ENCODE measurements around the gene PPP6R3.
A peak's percentile ranks its signal among the peaks of the same experiment; 100 is the strongest.
"Not testable (repeated sequence)": the region's sequence is repeated elsewhere in the genome, so short reads cannot be mapped to it uniquely, and the experiment has no call there.

Gene PPP6R3

DNA sequence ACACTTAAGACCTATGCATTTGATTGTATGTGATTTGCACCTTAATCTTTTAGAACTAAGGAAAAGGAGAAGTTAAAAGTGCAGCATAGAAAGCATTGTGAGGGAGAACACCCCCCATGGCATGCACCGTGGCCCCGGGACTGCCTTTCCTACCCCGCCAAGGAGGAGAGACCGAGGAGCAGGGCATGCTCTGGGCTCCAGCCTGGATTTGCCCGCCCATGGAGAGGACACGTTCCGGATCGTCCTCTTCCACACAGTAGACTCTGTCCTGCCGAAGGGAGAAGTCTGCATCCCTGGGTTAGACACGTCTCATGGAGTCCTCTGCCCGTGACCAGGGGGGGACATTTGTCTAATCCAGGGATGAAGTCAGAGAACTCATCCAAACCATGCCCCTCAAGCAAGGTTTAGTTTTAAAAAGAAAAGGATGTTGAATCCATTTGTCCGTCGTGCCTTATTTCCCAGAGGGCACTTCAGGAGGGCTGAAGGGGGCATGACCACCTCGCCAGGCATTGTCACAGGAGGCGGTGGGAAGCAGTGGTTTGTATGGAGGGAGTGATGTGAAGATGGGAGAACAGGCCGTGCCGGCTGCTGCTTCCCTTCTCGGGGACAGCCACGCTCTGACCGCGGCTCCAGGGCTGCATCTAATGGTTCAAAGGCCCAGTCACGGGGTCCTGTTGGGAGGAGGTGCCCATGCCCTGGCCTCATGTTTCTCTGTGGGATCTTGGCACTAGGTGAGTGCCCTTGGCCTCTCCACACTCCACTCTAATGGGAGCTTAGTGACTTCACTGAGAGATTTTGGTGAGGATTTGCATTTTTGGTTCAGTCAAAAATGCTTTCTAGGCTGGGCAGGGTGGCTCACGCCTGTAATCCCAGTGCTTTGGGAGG lies 157.6 kb downstream of the PPP6R3 start:
- DNase-seq: no peak

DNA sequence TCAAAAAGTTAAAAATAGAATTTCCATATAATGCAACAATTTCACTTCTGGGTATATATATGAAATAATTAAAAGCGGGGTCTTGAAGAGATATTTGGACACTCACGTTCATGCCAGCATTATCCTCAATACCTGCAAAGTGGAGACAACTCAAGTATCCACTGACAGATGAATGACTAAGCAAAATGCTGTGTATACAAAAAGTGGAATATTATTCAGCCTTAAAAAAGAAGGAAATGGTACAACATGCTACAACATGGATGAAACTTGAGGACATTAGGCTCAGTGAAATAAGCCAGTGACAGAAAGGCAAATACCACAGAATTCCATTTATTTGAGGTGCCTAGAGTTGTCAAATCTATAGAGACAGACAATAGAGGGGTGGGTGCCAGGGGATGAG lies 161.3 kb downstream of the PPP6R3 start:
- DNase-seq: no peak

DNA sequence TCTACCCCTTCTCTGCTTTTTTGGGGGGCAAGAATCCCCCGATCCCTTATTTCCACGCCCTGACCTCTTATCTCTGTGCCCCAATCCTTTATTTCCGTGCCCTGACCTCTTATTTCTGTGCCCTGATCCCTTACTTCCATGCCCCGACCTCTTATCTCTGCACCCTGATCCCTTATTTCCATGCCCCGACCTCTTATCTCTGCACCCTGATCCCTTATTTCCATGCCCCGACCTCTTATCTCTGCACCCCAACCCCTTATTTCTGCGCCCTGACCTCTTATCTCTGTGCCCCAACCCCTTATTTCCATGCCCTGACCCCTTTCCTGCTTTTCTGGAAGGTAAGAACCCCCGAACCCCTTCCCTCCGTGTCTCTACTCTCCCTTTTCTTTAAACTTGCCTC lies 163.2 kb downstream of the PPP6R3 start:
- not testable (repeated sequence) for DNase-seq

DNA sequence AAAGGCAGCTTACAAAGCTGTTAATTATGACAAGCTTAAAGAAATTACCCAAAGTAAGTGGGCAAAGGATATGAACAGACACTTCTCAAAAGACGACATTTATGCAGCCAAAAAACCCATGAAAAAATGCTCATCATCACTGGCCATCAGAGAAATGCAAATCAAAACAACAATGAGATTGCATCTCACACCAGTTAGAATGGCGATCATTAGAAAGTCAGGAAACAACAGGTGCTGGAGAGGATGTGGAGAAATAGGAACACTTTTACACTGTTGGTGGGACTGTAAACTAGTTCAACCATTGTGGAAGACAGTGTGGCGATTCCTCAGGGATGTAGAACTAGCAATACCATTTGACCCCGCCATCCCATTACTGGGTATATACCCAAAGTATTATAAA lies 164.5 kb downstream of the PPP6R3 start:
- DNase-seq: not testable (repeated sequence)

DNA sequence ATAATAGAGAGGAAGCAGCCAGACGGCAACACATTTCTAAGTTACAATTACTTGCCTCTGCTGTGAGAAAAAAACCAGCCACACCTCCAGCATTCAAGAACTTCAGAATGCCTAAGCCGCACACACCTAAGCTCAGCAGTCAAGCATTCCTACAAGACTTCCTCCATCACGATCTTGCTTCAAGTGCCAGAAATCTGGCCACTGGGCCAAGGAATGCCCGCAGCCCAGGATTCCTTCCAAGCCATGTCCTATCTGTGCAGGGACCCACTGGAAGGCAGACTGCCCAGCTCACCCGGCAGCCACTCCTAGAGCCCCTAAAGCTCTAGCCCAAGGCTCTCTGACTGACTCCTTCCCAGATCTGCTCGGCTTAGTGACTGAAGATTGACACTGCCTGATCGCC lies 165.7 kb downstream of the PPP6R3 start:
- DNase-seq: not testable (repeated sequence)

DNA sequence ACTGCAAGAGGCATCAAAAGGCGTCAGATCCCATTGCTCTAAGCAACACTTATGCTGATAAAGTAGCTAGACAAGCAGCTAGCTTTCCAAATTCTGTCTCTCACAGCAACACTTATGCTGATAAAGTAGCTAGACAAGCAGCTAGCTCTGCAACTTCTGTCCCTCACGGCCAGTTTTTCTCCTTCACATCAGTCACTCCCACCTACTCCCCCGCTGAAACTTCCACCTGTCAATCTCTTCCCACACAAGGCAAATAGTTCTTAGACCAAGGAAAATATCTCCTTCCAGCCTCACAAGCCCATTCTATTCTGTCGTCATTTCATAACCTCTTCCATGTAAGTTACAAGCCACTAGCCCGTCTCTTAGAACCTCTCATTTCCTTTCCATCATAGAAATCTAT lies 168.3 kb downstream of the PPP6R3 start:
- DNase-seq: not testable (repeated sequence)

DNA sequence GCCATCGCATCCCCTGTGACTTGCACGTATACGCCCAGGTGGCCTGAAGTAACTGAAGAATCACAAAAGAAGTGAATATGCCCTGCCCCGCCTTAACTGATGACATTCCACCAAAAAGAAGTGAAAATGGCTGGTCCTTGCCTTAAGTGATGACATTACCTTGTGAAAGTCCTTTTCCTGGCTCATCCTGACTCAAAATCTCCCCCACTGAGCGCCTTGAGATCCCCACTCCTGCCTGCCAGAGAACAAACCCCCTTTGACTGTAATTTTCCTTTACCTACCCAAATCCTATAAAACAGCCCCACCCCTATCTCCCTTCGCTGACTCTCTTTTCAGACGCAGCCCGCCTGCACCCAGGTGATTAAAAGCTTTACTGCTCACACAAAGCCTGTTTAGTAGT lies 171.8 kb downstream of the PPP6R3 start:
- DNase-seq: not testable (repeated sequence)

DNA sequence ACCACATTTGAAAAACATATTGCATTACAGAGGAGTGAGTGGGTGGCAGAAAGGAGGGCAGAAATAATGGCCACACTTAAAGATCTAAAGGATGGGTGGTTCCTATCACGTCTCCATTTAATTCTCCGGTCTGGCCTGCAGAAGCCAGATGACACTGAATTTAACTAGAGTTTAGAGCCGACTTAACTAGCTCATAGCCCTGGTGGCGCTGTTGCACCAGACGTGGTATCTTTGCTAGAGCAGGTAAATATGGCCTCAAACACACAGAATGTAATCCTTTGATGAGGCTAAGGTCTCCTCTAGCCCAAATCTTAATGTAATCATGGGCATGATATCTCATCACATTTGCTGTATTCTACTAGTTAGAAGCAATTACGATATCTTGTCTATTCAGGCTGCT lies 172.2 kb downstream of the PPP6R3 start:
- peak; percentile 58 for DNase-seq

DNA sequence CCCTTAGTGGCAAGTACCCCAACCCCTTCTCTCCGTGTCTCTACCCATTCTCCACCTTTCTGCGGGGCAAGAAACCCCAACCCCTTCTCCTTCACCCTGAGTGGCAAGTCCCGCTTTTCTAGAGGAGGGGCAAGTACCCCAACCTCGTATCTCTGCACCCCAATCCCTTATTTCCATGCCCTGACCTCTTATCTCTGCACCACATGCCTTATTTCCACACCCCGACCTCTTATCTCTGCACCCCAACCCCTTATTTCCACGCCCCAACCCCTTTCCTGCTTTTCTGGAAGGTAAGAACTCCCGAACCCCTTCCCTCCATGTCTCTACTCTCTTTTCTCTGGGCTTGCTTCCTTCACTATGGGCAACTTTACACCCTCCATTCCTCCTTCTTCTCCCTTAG lies 174.1 kb downstream of the PPP6R3 start:
- DNase-seq: not testable (repeated sequence)

DNA sequence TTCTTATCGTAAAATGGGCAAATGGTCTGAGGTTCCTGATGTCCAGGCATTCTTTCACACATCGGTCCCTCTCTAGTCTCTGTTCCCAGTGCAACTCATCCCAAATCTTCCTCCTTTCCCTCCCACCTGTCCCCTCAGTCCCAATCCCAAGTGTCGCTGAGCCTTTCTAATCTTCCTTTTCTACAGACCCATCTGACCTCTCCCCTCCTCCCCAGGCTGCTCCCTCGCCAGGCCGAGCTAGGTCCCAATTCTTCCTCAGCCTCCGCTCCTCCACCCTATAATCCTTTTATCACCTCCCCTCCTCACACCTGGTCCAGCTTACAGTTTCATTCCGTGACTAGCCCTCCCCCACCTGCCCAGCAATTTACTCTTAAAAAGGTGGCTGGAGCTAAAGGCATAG lies 174.6 kb downstream of the PPP6R3 start:
- not testable (repeated sequence) for DNase-seq

DNA sequence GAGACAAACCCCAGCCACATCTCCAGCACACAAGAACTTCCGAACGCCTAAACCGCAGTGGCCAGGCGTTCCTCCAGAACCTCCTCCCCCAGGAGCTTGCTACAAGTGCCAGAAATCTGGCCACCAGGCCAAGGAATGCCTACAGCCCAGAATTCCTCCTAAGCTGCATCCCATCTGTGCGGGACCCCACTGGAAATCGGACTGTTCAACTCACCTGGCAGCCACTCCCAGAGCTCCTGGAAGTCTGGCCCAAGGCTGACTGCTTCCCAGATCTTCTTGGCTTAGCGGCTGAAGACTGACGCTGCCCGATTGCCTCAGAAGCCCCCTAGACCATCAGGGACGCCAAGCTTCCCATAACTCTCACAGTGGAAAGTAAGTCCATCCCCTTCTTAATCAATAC lies 175.3 kb downstream of the PPP6R3 start:
- DNase-seq: not testable (repeated sequence)

DNA sequence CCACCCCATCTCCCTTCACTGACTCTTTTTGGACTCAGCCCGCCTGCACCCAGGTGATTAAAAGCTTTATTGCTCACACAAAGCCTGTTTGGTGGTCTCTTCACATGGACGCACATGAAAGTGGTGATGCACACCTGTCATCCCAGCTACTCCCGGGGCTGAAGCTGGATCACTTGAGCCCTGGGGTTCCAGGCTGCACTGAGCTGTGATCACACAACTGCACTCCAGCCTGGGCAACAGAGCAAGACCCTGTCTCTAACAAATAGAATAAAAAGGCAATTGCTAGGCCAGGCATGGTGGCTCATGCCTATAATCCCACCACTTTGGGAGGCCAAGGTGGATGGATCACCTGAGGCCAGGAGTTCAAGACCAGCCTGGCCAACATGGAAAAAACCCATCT lies 178.8 kb downstream of the PPP6R3 start:
- not testable (repeated sequence) for DNase-seq

DNA sequence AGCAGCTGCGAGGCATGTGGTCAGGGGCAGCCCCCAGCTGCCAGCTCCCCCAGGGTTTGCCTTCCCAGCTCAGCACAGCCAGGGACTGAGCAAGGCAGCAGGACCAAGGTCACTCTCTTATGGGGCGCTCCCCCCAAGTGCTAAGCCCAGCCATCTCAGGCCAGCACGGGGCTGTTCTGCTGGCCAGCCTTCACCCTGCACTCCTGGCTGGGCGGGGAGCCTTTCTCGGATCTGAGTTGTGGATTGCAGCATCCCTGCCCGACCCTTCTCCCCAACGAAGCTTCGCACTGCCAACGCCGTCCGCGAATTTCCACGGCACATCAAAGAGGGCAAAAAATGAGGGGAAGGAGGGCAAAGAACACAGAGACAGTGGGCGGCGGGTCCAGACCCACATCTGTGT lies 181.3 kb downstream of the PPP6R3 start:
- no peak for DNase-seq

DNA sequence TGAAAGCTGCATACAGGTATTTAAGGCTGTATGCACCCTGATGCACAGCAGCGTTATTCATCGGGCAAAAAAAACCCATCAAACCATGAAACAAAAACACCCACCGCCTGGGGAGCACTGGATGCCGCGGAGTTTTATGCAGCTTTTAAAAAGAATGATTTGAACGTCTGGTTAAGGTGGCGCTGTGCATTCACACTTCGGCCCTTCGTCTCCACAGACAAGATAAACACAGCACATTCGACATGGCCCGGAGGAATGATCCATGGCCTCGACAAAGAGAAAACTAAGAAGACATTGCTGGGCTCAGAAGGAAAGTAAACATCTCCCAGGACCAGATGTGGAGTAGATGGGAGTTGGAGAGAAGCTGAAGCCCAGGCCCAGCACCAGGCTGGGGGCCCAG lies 183.0 kb downstream of the PPP6R3 start:
- no peak for DNase-seq

DNA sequence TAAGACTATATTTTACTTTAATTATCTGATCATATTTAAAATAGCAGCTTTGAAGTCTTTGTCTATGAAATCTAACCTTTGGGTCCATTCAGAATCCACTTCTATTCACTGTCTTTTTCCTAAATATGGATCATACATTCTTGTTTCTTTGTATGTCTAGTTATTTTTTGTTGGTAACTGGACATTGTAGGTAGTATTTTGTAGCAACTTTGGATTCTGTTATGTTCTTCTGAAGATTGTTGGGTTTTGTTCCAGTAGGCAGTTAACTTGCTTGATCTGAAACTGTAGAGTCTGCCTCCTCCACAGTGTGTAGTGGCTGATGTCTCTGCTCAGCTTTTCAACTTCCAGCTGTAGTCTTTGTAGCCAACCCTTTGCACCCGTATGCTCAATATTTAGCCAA lies 186.3 kb downstream of the PPP6R3 start:
- no peak for DNase-seq

DNA sequence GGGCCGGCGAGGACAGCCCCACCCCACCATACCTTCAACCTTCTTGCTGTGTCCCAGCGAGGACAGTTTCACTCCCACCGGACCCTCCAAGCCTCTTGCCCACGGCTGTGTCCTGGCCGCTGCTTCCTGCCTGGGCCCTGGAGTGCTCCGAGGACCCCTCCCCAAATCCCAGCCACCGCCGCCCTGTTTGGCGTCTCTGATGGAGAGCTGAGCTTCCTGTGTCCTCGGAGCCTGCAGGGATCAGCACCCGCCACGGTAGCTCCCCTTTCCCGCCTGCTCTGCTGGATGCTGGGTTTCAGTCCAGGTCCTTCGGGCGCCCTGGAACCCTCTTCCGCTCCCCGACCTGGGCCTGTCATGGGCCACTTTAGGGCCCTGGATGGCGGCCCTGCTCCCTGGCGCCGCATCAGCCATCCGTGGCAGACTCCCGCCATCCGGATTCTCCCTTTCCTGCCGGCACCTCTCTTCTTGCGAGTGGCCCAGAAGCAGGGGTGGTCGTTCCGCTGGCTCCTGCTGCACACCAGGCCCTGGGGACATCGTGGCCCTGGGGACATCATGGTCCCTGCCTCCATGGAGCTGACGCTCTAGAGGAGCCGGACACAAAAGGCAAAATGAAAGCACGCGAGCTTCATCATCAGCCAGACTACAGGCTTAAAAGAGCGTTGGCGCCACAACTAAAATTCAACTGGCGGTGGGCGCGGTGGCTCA lies 189.5 kb downstream of the PPP6R3 start:
- DNase-seq: no peak

DNA sequence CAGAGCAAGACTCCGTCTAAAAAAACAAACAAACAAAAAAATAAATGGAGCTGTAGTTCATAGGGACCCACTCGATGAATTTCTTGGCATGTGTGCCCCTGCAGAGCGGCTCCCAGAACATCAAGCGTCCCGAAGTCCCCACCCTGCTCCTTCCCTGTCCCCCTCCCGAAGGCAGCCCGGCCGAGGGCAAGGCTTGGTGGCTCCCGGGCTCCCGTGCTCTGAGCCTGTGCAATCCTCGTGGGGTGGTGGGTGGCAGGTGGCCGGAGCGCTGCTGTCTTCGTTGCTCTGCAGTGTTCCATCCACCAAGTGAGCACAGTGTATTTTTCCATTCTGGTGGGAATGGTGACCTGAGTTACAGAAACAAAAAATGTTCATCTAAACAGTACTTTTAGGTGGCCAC lies 190.2 kb downstream of the PPP6R3 start:
- DNase-seq: no peak

DNA sequence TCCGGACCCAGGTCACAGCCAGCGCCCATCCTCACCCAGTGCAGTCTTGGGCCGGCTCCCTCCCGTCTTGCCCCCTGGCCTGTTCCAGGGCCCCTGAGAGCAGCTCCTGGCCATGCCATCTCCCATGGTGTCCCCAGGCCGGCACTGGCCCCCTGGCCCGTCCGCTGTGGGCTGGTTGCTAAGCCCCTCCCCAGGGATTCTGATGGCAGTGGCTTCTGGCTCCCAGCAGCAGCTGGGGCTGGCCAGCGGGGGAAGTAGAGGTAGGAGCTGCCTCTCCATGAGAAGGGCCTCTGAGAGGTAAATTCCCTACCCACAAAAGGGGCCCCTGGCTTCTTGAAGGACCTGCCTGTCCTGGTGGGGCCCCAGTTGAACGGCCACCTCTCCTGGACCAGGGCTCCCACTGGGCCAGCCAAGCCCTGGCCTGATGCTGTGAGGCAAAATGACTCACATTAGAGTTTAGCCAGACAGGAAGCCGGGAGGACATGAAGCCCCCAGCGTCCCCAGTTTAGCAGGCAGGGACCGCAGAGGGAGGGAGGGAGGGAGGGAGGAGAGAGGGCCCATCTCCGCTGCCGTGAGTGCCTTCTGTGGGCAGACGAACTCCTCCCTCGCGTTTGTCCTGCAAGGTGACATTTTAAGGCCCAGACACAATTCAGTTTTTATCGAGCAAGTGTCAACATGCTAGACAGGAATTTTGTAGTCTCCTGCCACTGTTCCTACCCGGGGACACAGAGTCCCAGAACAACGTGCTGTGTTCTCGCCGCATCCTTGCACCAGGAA lies 190.8 kb downstream of the PPP6R3 start:
- no peak for DNase-seq

DNA sequence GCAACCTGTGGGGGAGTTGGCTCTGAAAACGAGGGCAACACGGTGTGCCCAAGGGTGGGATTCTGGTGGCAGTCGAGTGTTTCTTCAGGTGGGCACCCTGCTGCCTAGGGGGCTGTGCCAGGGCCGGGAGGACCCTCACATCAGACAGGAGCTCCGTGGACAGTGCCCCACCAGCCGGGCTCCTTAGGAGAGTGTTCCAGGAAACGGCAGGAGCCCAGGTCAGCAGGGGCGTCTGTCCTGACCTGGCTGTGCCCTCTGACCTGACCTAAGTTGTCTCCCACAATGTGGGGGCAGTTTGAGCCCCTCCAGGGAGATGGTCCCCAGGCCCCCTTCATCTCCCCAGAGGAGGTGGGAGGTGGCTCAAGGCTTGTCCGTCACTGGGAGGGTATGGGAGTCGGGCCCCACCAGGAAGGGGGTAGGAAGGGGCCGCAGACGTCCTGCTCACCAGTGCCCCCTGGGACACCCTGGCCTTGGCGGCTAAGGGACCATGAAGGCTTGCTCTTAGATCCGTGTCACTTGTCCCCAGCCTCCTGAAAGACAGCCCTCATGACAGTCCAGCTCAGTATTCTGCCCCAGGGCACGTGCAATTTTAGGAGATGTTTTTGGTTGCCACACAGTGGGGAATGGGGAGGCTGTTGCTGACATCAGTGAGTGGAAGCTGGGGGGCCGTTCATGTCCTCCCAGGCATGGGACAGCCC lies 191.6 kb downstream of the PPP6R3 start:
- DNase-seq: no peak

DNA sequence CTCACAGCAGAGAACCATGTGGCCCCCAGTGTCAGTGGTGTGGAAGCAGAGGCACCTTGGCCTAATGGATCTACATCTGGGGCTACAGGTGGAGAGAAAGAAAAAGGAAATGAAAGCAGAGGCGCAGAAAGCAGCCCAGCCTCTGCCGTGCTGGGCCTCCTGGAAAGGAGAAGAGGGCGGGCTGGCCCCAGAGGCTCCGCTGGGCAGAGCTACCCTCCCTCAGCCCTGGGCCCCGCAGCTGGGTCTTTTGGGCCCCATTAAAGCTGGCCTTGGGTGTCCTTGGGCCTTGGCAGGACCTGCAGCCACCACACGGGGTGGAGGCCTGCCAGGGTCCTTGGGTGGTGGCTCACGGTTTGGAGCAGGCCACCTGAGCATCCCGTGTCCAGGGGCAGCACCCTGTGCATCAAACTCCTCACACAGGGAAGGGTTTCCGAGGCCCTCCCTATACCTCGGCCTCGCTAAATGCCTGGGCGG lies 192.2 kb downstream of the PPP6R3 start:
- no peak for DNase-seq

DNA sequence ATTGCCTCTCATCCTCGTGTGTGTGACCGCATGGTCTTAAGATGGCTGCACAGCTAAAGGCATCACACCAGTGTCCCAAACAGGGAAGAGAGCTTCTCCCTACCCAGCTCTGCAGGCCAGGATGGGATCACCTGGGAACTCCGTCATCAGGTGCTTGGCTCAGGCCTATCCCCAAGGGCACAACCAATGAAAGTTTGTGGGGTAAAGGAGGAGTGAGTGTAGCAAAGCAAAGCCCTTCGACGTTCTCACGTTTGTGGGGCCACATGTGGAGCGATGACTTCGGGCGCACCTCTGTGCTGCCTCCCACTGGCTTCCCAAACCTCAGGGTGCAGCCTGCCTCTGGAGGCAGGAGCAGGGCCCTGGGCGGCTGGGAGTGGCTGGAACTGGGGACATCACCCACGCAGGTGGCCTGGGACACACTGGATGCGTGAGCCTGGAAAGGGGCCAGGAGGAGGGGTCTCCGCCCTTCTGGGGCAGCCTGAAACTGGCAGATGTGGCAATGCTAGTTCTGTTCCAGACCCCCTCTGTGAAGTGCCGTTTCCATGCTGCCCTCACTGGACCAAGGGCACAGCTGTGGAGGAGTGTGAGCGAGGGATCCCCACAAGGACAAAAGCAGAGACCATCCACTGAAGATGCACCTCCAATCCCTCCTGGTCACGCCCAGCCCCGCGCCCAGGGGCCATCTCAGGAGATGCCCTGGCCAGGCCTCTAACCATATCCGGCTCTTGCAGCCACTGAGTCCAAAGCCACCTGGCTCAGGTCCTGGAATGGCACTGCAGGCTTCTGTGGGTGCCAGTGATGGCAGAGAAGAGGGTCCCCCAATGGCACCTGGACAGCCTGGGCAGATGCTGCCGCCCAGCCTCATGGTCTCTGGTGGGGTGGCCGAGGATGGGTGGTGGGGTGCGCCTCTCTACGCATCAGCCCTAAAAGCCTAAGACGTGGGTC lies 193.2 kb downstream of the PPP6R3 start:
- DNase-seq: no peak

DNA sequence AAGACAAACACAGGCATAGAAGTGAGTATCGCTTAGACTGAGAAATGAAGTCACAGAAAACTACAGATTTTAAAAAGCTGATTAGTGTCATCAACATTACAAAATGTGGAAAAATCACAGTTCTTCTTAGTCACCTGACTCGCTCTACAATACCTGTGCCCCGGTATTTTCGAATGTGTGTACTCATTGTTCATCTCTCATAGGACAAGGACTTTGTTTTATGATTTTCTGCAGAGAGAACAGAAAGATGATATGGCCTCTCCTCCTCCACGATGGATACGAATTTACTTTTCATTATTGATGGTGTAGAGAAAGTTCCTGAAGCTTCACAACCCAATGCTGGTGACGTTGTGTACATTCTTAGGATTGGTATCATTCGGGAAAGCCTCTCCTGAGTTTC lies 194.4 kb downstream of the PPP6R3 start:
- no peak for DNase-seq
